ENCODE measurements around the gene DOCK1. TPM values are rescaled to one million over a fixed set of nuclear protein-coding genes. Genes with fewer than 3 reads are reported as not detected.

Gene DOCK1
- total RNA-seq, 1 experiment from 2014 or later, result 44.5 TPM

DNA sequence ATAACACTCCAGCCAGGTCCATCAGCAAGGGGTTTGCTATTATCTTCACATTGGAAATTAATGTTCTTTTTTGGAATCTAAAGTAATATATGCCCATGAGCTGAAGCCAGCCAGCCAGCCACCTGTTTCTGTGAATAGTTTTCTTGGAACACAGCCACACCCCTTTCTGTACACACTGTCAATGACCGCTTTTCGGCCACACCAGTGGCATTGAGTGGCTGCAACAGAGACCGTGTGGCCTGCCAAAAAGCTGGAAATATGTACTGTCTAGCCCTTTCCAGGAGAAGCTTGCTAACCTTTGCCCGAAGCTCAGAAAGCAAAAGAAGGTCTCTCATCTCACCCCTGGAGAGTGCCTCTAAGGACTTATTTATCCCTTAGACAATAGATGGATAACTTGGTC lies 545.4 kb downstream of the DOCK1 start:
- DNase-seq, result no peak
- no peaks in the 10 kb centered on the region for H3K27me3 ChIP-seq (ENCODE audit: control insufficient read depth, insufficient read depth, low read length)
- H3K36me3 ChIP-seq (replicated peaks; ENCODE audit: control insufficient read depth, insufficient read depth, low read length), result no peaks in the 10 kb centered on the region
- no peak overlapping the region for H3K4me3 ChIP-seq (ENCODE audit: insufficient read depth, low read depth, low read length)

GRCh38 chr10:127451628-127452027 lies 546.4 kb downstream of the DOCK1 start:
- no peaks in the 10 kb centered on the region for H3K36me3 ChIP-seq (replicated peaks; ENCODE audit: control insufficient read depth, insufficient read depth, low read length)
- no peak for DNase-seq

DNA sequence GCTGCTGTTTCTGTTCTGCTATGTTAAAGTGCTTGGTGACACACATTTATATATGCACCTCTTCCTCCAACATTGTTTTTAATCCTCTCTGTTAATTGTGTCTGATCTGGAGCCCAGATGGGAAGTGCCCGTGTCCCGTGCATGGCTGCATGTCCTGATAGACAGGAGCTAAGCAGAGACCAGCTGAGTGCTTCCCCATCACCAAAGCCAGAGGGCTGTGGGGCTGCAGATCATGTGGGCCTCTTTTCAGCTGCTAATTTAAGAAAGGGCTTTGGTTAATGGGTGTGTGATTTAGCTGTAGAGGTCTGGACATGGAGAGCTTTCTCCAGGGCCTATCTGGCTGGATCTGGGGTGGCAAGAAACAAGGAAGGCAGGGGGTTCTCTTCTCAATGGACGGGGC lies 547.3 kb downstream of the DOCK1 start:
- Histone ChIP-seq H3K27me3 (ENCODE audit: control insufficient read depth, insufficient read depth, low read length) (no peaks in the 10 kb centered on the region), H3K36me3 (replicated peaks; ENCODE audit: control insufficient read depth, insufficient read depth, low read length) (no peaks in the 10 kb centered on the region), H3K4me3 (ENCODE audit: insufficient read depth, low read depth, low read length) (no peak overlapping the region)
- DNase-seq, result no peak

More at GRCh38 chr10:127451628-127452027, 546.4 kb downstream of the DOCK1 start:
- Histone ChIP-seq H3K27me3 (ENCODE audit: control insufficient read depth, insufficient read depth, low read length) (no peaks in the 10 kb centered on the region), H3K4me3 (ENCODE audit: insufficient read depth, low read depth, low read length) (no peak overlapping the region)

GRCh38 chr10:127453706-127454105 lies 548.5 kb downstream of the DOCK1 start:
- no peak for DNase-seq
- no peaks in the 10 kb centered on the region for H3K27me3 ChIP-seq (ENCODE audit: control insufficient read depth, insufficient read depth, low read length)
- no peak overlapping the region for H3K4me3 ChIP-seq (ENCODE audit: insufficient read depth, low read depth, low read length)
- H3K36me3 ChIP-seq (replicated peaks; ENCODE audit: control insufficient read depth, insufficient read depth, low read length), result no peaks in the 10 kb centered on the region

DNA sequence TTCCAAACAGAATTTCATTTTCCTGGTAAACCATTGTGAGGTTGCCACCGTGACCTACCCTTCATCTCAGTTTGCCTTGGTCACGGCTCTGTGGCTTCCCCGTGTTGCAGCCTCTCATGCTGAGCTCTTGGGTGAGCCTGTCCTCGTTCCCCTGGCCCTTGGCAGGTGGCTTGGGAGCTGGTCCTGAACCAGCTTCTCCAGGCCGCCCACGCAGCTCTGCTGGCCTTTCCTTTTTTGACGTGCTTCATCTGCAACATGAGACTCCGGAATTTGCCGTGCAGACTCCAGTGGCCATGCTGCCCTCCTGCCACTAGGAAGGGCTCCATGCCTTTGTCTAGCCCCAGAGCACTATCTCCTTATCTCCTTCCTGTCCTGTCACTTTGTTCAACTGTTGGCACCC lies 550.9 kb downstream of the DOCK1 start:
- Histone ChIP-seq H3K36me3 (replicated peaks; ENCODE audit: control insufficient read depth, insufficient read depth, low read length) (no peaks in the 10 kb centered on the region), H3K27me3 (ENCODE audit: control insufficient read depth, insufficient read depth, low read length) (no peaks in the 10 kb centered on the region), H3K4me3 (ENCODE audit: insufficient read depth, low read depth, low read length) (no peak overlapping the region)
- no peak for DNase-seq

DNA sequence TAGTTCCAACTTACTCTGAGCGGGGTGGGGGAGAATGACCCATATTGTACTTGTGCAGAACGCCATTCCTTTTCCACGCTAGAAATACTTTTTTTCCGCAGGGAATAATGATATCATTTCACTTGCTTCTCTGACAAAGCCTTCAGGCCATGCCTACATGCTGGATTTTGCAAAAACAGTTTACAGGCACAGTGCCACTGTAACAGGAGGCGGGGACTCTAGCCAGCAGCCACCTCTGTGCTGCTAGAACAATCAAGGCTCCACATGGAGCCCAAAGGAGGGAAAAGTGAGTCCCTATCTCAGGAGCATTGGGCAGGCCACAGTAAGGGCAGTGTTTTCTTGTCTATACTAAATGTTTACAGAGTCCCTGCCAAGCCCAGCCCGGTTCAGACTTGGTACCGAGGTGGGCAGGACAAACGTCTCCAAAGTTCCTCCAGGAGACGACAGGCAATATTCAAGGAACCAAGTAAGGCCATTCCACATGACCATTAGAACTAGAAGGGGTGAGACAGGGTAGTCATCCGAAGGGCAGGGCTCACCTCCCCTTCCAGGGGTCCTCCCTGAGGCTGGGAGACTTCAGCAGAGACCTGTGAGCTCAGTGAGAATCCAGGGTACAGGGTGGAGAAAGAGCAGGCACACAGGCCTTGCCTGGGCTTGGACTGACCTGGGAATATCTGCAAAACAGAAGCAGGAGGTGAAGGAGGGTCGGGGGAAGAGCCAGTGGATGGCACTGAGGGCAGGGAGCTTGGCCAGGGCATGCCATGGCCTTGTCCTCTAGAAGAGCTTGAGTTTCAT lies 553.0 kb downstream of the DOCK1 start:
- Histone ChIP-seq H3K36me3 (replicated peaks; ENCODE audit: control insufficient read depth, insufficient read depth, low read length) (no peaks in the 10 kb centered on the region), H3K27me3 (ENCODE audit: control insufficient read depth, insufficient read depth, low read length) (no peaks in the 10 kb centered on the region), H3K4me3 (ENCODE audit: insufficient read depth, low read depth, low read length) (no peak overlapping the region)
- DNase-seq, result no peak

- no peaks in the 10 kb centered on the region for H3K27me3 ChIP-seq (ENCODE audit: control insufficient read depth, insufficient read depth, low read length)
- no peak overlapping the region for H3K4me3 ChIP-seq (ENCODE audit: insufficient read depth, low read depth, low read length)
- no peaks in the 10 kb centered on the region for H3K36me3 ChIP-seq (replicated peaks; ENCODE audit: control insufficient read depth, insufficient read depth, low read length)
- no peak for DNase-seq
Observed at GRCh38 chr10:127458829-127459228, 553.6 kb downstream of the DOCK1 start.

DNA sequence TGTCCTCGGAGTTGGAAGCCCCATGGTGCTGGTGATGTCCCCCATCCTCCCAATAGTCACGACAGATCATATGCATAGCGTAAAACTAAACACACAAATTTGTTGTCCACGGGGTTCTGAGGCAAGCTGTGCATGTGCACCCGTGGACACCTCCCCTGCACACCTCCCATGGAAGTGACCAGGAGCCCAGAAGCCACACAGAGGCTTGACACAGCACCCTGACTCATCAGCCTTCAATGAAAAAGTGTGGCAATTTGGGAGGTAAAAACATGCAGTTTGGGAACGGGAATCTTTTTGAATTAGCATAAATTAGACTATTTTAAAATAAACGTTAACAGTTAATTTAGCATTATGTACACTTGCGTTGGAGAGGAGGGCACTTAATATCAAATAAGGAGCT lies 554.7 kb downstream of the DOCK1 start:
- Histone ChIP-seq H3K27me3 (ENCODE audit: control insufficient read depth, insufficient read depth, low read length) (no peaks in the 10 kb centered on the region), H3K36me3 (replicated peaks; ENCODE audit: control insufficient read depth, insufficient read depth, low read length) (no peaks in the 10 kb centered on the region), H3K4me3 (ENCODE audit: insufficient read depth, low read depth, low read length) (no peak overlapping the region)
- no peak for DNase-seq

- H3K4me3 ChIP-seq (ENCODE audit: insufficient read depth, low read depth, low read length), result no peak overlapping the region
- H3K36me3 ChIP-seq (replicated peaks; ENCODE audit: control insufficient read depth, insufficient read depth, low read length), result no peaks in the 10 kb centered on the region
- DNase-seq, result no peak
- H3K27me3 ChIP-seq (ENCODE audit: control insufficient read depth, insufficient read depth, low read length), result no peaks in the 10 kb centered on the region
Observed at GRCh38 chr10:127462643-127463295, 557.5 kb downstream of the DOCK1 start.

DNA sequence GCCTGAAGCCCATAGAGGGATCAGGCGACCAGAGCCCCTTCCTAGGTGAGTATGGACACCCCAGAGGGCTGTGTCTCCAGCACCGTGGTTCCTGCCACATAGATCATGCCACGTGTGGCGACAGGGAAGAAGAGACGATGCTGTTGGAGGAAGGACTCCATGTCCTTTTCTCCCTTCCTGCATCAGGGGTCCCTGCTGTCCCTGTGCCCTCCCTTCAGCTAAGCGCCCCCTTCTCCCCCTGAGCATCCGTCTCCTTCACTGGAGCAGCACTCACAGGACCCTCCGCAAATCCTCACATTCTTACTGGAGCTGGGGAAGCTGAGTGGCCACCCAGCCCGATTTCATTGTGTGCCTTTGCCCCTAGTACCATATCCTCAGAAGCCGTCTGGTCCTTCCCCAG lies 558.3 kb downstream of the DOCK1 start:
- no peak for DNase-seq
- Histone ChIP-seq H3K27me3 (ENCODE audit: control insufficient read depth, insufficient read depth, low read length) (no peaks in the 10 kb centered on the region), H3K36me3 (replicated peaks; ENCODE audit: control insufficient read depth, insufficient read depth, low read length) (no peaks in the 10 kb centered on the region), H3K4me3 (ENCODE audit: insufficient read depth, low read depth, low read length) (no peak overlapping the region)

GRCh38 chr10:127464561-127464960 lies 559.3 kb downstream of the DOCK1 start:
- Histone ChIP-seq H3K36me3 (replicated peaks; ENCODE audit: control insufficient read depth, insufficient read depth, low read length) (no peaks in the 10 kb centered on the region), H3K4me3 (ENCODE audit: insufficient read depth, low read depth, low read length) (no peak overlapping the region), H3K27me3 (ENCODE audit: control insufficient read depth, insufficient read depth, low read length) (no peaks in the 10 kb centered on the region)
- DNase-seq, result no peak

DNA sequence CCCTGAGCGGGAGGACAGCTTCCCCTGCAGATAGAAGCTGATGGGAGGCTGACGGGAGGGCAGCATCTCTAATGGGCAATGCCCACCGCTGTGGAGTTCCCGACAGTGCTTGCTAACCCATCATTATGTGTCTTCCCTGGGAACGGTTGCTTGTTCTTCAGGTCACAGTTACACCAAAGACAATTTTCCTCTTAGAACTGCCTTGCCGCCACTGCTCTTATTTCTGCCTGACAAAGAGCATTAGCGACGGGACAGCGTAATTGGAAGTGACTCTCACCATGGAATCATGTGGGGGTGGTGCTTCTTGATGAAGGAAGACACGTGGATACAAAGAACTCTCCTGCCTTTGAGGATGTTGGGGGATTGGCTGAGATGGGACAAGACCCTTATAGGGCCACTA lies 562.6 kb downstream of the DOCK1 start:
- no peaks in the 10 kb centered on the region for H3K27me3 ChIP-seq (ENCODE audit: control insufficient read depth, insufficient read depth, low read length)

DNA sequence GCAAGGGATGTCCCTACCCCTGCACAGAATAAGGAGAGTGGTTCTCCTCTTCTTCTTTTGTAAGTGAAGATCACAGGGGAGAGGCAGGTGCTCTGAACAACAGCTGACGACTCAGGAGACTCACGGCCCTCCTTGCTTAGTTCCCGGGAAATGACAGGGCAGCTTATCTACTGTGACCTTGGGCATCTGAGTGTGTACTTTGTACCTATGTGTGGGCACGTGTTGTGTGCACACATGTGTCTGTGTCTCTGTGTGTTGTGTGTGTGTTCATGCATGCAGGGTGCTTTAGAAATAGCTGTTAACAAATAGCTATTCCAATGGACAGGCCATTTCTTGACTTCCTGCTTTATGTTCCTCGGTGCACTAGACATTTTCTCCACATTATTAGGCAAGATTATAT lies 563.4 kb downstream of the DOCK1 start:
- H3K4me3 ChIP-seq (ENCODE audit: insufficient read depth, low read depth, low read length), result no peak overlapping the region
- no peaks in the 10 kb centered on the region for H3K27me3 ChIP-seq (ENCODE audit: control insufficient read depth, insufficient read depth, low read length)
- DNase-seq, result no peak
- H3K36me3 ChIP-seq (replicated peaks; ENCODE audit: control insufficient read depth, insufficient read depth, low read length), result no peaks in the 10 kb centered on the region

More for the DNA sequence above, 562.6 kb downstream of the DOCK1 start:
- no peaks in the 10 kb centered on the region for H3K36me3 ChIP-seq (replicated peaks; ENCODE audit: control insufficient read depth, insufficient read depth, low read length)
- no peak for DNase-seq
- no peak overlapping the region for H3K4me3 ChIP-seq (ENCODE audit: insufficient read depth, low read depth, low read length)

DNA sequence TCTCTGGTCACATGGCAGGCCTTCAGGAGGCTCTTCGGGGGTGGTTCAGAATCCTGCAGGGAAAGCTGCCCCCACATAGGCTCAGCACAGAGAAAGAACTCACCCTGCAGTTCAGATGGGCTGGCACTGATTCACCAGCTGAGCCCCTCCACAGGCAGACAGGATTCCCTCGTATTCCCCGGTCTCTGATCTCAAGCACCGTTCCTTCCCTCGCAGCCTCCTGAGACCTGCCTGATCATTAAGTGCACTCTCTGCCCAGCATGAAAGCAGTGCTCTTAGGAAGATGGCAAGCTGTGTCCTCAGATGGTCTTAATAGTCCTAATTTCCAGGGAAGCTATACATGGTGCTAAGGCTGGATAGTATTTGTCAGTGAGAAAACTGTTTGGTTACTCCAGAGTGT lies 565.7 kb downstream of the DOCK1 start:
- DNase-seq, result no peak
- H3K27me3 ChIP-seq (ENCODE audit: control insufficient read depth, insufficient read depth, low read length), result no peaks in the 10 kb centered on the region
- H3K36me3 ChIP-seq (replicated peaks; ENCODE audit: control insufficient read depth, insufficient read depth, low read length), result no peaks in the 10 kb centered on the region
- no peak overlapping the region for H3K4me3 ChIP-seq (ENCODE audit: insufficient read depth, low read depth, low read length)

DNA sequence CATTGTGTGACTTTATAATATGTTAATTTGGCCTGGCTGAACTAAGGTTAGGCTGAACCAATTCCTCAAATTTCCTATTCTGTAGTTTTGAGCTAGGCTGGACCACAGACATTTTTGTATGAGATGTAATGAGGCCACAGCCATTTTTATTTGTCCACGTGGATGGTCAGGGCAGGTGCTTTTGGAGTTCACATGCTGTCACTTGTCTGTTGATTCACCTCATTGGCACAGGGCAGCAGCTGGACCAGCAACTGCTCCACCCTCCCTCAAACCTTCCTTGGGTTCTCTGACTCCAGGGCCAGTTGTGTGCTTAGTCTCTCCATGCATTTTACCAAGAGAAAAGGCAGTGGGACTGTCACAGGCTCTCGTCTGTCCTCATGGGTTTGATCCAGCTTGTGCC lies 567.7 kb downstream of the DOCK1 start:
- no peaks in the 10 kb centered on the region for H3K27me3 ChIP-seq (ENCODE audit: control insufficient read depth, insufficient read depth, low read length)
- no peak overlapping the region for H3K4me3 ChIP-seq (ENCODE audit: insufficient read depth, low read depth, low read length)
- no peak for DNase-seq
- H3K36me3 ChIP-seq (replicated peaks; ENCODE audit: control insufficient read depth, insufficient read depth, low read length), result no peaks in the 10 kb centered on the region

Measured in H7 (cell line).